Upper lobe of right lung (tissue), 1 donor: ENCODE results near the gene FUT3. TPM values are rescaled to one million over a fixed set of nuclear protein-coding genes. Genes with fewer than 3 reads are reported as not detected.

Experiments used
- ATAC-seq: fragments of 200-7000 bp; cut with Tn5 transposase; one replicate; pipeline ENCODE4 v1.9.1; 2020; ENCODE audit warnings: mild to moderate bottlenecking, moderate library complexity
- DNase-seq: peaks from one replicate; pipeline ENCODE4 v3.0.0-alpha.2; 2020
- H3K27ac ChIP-seq: fragments of 200-600 bp; one replicate; pipeline ENCODE4 v1.8.0; 2022
- H3K27me3 ChIP-seq: fragments of 200-600 bp; one replicate; pipeline ENCODE4 v1.8.0; 2022; ENCODE audit warnings: mild to moderate bottlenecking
- H3K36me3 ChIP-seq: fragments of 200-600 bp; one replicate; pipeline ENCODE4 v1.8.0; 2022
- H3K4me1 ChIP-seq: fragments of 200-600 bp; one replicate; pipeline ENCODE4 v1.8.0; 2022
- H3K4me3 ChIP-seq: fragments of 200-600 bp; one replicate; pipeline ENCODE4 v1.8.0; 2022; ENCODE audit warnings: mild to moderate bottlenecking
- H3K9me3 ChIP-seq: fragments of 200-600 bp; one replicate; pipeline ENCODE4 v1.8.0; 2022
- CTCF ChIP-seq: fragments of 200-600 bp; IDR thresholded peaks from one replicate; pipeline ENCODE4 v1.8.0; 2022; ENCODE audit warnings: antibody characterized with exemption
- intact Hi-C: fragments of 100-400 bp; cut with DNase I; formaldehyde crosslinking; loops from one replicate; pipeline ENCODE4 v1.11.0; 2022
- total RNA-seq: library from RNA; stranded (reverse); fragmentation: NEBNext Ultra II Directional; extraction: Animal tissue kit (Norgen Biotek cat#: 25700); gene quantifications from one replicate; pipeline ENCODE4 v1.2.1, GENCODE V29; 2021
- donor health status: DM: no; HTN: yes; CAD: no; lungs with severe emphysema.

FUT3 gene
- total RNA-seq, 1 donor from 2014 or later = 17.3 TPM

GRCh38 chr19:5882421-5882968 is 31.2 kb upstream of the FUT3 start:
- Histone ChIP-seq H3K4me3 (no peak overlapping the region), H3K4me1 (peaks cover 14% of the 10 kb centered on the region), H3K27me3 (no peaks in the 10 kb centered on the region), H3K9me3 (no peaks in the 10 kb centered on the region), H3K36me3 (no peaks in the 10 kb centered on the region), H3K27ac (no peak overlapping the region)
- ATAC-seq (no peak), DNase-seq (no peak)
- intact Hi-C loops = no loop called here
- no peak for TF ChIP-seq CTCF

GRCh38 chr19:5881543-5882299 is 30.5 kb upstream of the FUT3 start:
- DNase-seq (no peak), ATAC-seq (no peak)
- H3K27me3 ChIP-seq = no peaks in the 10 kb centered on the region
- no peak overlapping the region for H3K4me3 ChIP-seq
- intact Hi-C loops = no loop called here
- no peak for TF ChIP-seq CTCF
- peaks cover 14% of the 10 kb centered on the region for H3K4me1 ChIP-seq
- H3K27ac ChIP-seq = no peak overlapping the region
- H3K36me3 ChIP-seq = no peaks in the 10 kb centered on the region
- H3K9me3 ChIP-seq = no peaks in the 10 kb centered on the region

- no peak for TF ChIP-seq CTCF
- no peak overlapping the region for H3K4me3 ChIP-seq
- no peak overlapping the region for H3K27ac ChIP-seq
- H3K36me3 ChIP-seq = no peaks in the 10 kb centered on the region
- intact Hi-C loops = no loop called here
- H3K4me1 ChIP-seq = peaks cover 14% of the 10 kb centered on the region
- DNase-seq (peak; percentile 74), ATAC-seq (peak; percentile 65)
- no peaks in the 10 kb centered on the region for H3K27me3 ChIP-seq
- no peaks in the 10 kb centered on the region for H3K9me3 ChIP-seq
Measured at GRCh38 chr19:5880604-5881078, 29.4 kb upstream of the FUT3 start.

GRCh38 chr19:5880196-5880595 is 28.9 kb upstream of the FUT3 start:
- intact Hi-C loops = no loop called here
- Histone ChIP-seq H3K27ac (no peak overlapping the region), H3K9me3 (no peaks in the 10 kb centered on the region), H3K36me3 (no peaks in the 10 kb centered on the region), H3K4me3 (no peak overlapping the region), H3K27me3 (no peaks in the 10 kb centered on the region), H3K4me1 (peaks cover 14% of the 10 kb centered on the region)
- ATAC-seq = no peak
- no peak for TF ChIP-seq CTCF
- no peak for DNase-seq

GRCh38 chr19:5877882-5878281 is 26.6 kb upstream of the FUT3 start:
- H3K4me3 ChIP-seq = no peak overlapping the region
- intact Hi-C loops = no loop called here
- no peaks in the 10 kb centered on the region for H3K36me3 ChIP-seq
- H3K27me3 ChIP-seq = no peaks in the 10 kb centered on the region
- DNase-seq (no peak), ATAC-seq (no peak)
- no peaks in the 10 kb centered on the region for H3K9me3 ChIP-seq
- H3K4me1 ChIP-seq = peaks cover 14% of the 10 kb centered on the region
- no peak for TF ChIP-seq CTCF
- no peak overlapping the region for H3K27ac ChIP-seq
